Gastrocnemius medialis (tissue), 4 donors: ENCODE results near the gene MPRIP. TPM values are rescaled to one million over a fixed set of nuclear protein-coding genes. Genes with fewer than 3 reads are reported as not detected.

Experiments used
- ATAC-seq, 2 donors: fragments of 150-250 bp; one replicate each; pipeline ENCODE4 v1.9.1; 2016
- DNase-seq, 2 donors: peaks; one replicate each; pipeline ENCODE4 v3.0.0-alpha.2; 2019
- H3K27ac ChIP-seq, 4 donors: fragments of 200-600 bp; sonication (generic); 1 replicate in 1 of 4; 2 replicates in 3 of 4; pipeline ENCODE4 v1.5.1; 2016 to 2018; ENCODE audit warnings: mild to moderate bottlenecking in 2 of 4, moderate library complexity in 1 of 4
- H3K27me3 ChIP-seq, 3 donors: fragments of 200-600 bp; sonication (generic) in 2 of 3; 1 replicate in 1 of 3; 2 replicates in 2 of 3; pipeline versions ENCODE4 v1.5.1 to v1.6.0; 2016 to 2019; ENCODE audit warnings: mild to moderate bottlenecking in 1 of 3, moderate library complexity in 1 of 3
- H3K36me3 ChIP-seq, 2 donors: fragments of 200-600 bp; sonication (generic) in 1 of 2; one replicate each; pipeline ENCODE4 v1.5.1; 2017 to 2018
- H3K4me1 ChIP-seq, 2 donors: fragments of 200-600 bp; sonication (generic) in 1 of 2; one replicate each; pipeline ENCODE4 v1.5.1; 2016 to 2017; ENCODE audit warnings: mild to moderate bottlenecking in 2 of 2
- H3K4me3 ChIP-seq, 4 donors: fragments of 200-600 bp; sonication (generic) in 3 of 4; 1 replicate in 1 of 4; 2 replicates in 3 of 4; pipeline ENCODE4 v1.5.1; 2016 to 2019; ENCODE audit warnings: mild to moderate bottlenecking in 2 of 4
- H3K9me3 ChIP-seq, 3 donors: fragments of 200-600 bp; sonication (generic) in 2 of 3; 1 replicate in 1 of 3; 2 replicates in 2 of 3; pipeline ENCODE4 v1.5.1; 2016 to 2019
- CTCF ChIP-seq, 5 experiments: fragments of 450-650 bp in 3 of 5; fragments of 200-600 bp in 2 of 5; sonication (generic) in 2 of 5; IDR thresholded peaks in 4 of 5; conservative IDR thresholded peaks in 1 of 5; 1 replicate in 4 of 5; 2 replicates in 1 of 5; pipeline ENCODE4 v1.5.1; 2016 to 2019; ENCODE audit warnings: antibody characterized with exemption in 5 of 5, mild to moderate bottlenecking in 3 of 5, moderate library complexity in 3 of 5
- POLR2A ChIP-seq, 2 donors: fragments of 450-650 bp; IDR thresholded peaks; one replicate each; pipeline ENCODE4 v1.6.1; 2017; ENCODE audit warnings: antibody characterized with exemption in 2 of 2, mild to moderate bottlenecking in 2 of 2, moderate library complexity in 2 of 2
- in situ Hi-C, 4 donors: fragments of 200-750 bp; cut with MboI; loops; one replicate each; pipeline versions ENCODE4 v1.15.0 to v1.8.0; 2017; ENCODE audit warnings: low sequenced_read_pairs in 4 of 4
- intact Hi-C: fragments of 100-400 bp; cut with DNase I; formaldehyde crosslinking; loops from one replicate; pipeline ENCODE4 v1.15.1; 2023; ENCODE audit warnings: low total_unique reads
- total RNA-seq, 4 donors: library from RNA; depleted of rRNA; stranded (reverse); fragments of >200 nt; gene quantifications; one replicate each; pipeline versions ENCODE4 v1.1.0 to v1.2.3, GENCODE V29; 2016

The MPRIP gene
- total RNA-seq, 4 donors from 2014 or later, result 71.1 to 127 (median 124) TPM

- no peaks in the 10 kb centered on the region for H3K9me3 ChIP-seq
- peak overlapping the region; percentile 79 to 81 (median 80) for H3K27ac ChIP-seq
- DNase-seq (no peak), ATAC-seq (no peak)
- TF ChIP-seq CTCF (IDR thresholded peaks at IDR 0.05 in 4 of 5, conservative IDR thresholded peaks at IDR 0.05 in 1 of 5) (no peak), POLR2A (IDR thresholded peaks at IDR 0.05) (no peak)
- no peaks in the 10 kb centered on the region for H3K27me3 ChIP-seq
- H3K36me3 ChIP-seq, result peaks cover 0 to 6% of the 10 kb centered on the region in 2 donors
- H3K4me3 ChIP-seq, result no peak overlapping the region
- H3K4me1 ChIP-seq, result peaks cover 46 to 58% of the 10 kb centered on the region in 2 donors
- in situ Hi-C loops, result no loop called here
- intact Hi-C loops, result no loop called here
These were observed 44.3 kb downstream of the MPRIP start for GRCh38 chr17:17086585-17086984.

GRCh38 chr17:17087424-17088015 is 45.3 kb downstream of the MPRIP start:
- intact Hi-C loops, result no loop called here
- in situ Hi-C loops, result no loop called here
- no peak for TF ChIP-seq POLR2A (IDR thresholded peaks at IDR 0.05)
- peak in 1 of 5 experiments; percentile 22 for TF ChIP-seq CTCF (IDR thresholded peaks at IDR 0.05 in 4 of 5, conservative IDR thresholded peaks at IDR 0.05 in 1 of 5)
- Histone ChIP-seq H3K27ac (peak overlapping the region; percentile 79 to 81 (median 80)), H3K4me1 (peaks cover 53 to 67% of the 10 kb centered on the region in 2 donors), H3K9me3 (no peaks in the 10 kb centered on the region), H3K27me3 (no peaks in the 10 kb centered on the region), H3K36me3 (peaks cover 0 to 6% of the 10 kb centered on the region in 2 donors), H3K4me3 (no peak overlapping the region)
- DNase-seq, result peak; percentile 69 to 73
- ATAC-seq, result peak; percentile 92 to 95

GRCh38 chr17:17088086-17088485 is 45.8 kb downstream of the MPRIP start:
- H3K4me3 ChIP-seq, result no peak overlapping the region
- DNase-seq (no peak), ATAC-seq (no peak)
- no peaks in the 10 kb centered on the region for H3K27me3 ChIP-seq
- in situ Hi-C loops (no loop called here), intact Hi-C loops (no loop called here)
- TF ChIP-seq CTCF (IDR thresholded peaks at IDR 0.05 in 4 of 5, conservative IDR thresholded peaks at IDR 0.05 in 1 of 5), result no peak
- TF ChIP-seq POLR2A (IDR thresholded peaks at IDR 0.05), result no peak
- H3K36me3 ChIP-seq, result peaks cover 0 to 3% of the 10 kb centered on the region in 2 donors
- H3K9me3 ChIP-seq, result no peaks in the 10 kb centered on the region
- peak overlapping the region; percentile 79 to 81 (median 80) for H3K27ac ChIP-seq
- peaks cover 58 to 73% of the 10 kb centered on the region in 2 donors for H3K4me1 ChIP-seq

GRCh38 chr17:17088541-17089525 is 46.6 kb downstream of the MPRIP start:
- DNase-seq, result no peak
- Histone ChIP-seq H3K27ac (peak overlapping the region; percentile 79 to 81 (median 80)), H3K9me3 (no peaks in the 10 kb centered on the region), H3K4me3 (no peak overlapping the region), H3K36me3 (no peaks in the 10 kb centered on the region), H3K27me3 (no peaks in the 10 kb centered on the region), H3K4me1 (peaks cover 66 to 80% of the 10 kb centered on the region in 2 donors)
- in situ Hi-C loops (no loop called here), intact Hi-C loops (no loop called here)
- TF ChIP-seq POLR2A (IDR thresholded peaks at IDR 0.05) (no peak), CTCF (IDR thresholded peaks at IDR 0.05 in 4 of 5, conservative IDR thresholded peaks at IDR 0.05 in 1 of 5) (no peak)
- ATAC-seq, result no peak
